Measurements from ENCODE around the gene FRK.
"Not testable (repeated sequence)": the region's sequence is repeated elsewhere in the genome, so short reads cannot be mapped to it uniquely, and the experiment has no call there.

Gene FRK

DNA sequence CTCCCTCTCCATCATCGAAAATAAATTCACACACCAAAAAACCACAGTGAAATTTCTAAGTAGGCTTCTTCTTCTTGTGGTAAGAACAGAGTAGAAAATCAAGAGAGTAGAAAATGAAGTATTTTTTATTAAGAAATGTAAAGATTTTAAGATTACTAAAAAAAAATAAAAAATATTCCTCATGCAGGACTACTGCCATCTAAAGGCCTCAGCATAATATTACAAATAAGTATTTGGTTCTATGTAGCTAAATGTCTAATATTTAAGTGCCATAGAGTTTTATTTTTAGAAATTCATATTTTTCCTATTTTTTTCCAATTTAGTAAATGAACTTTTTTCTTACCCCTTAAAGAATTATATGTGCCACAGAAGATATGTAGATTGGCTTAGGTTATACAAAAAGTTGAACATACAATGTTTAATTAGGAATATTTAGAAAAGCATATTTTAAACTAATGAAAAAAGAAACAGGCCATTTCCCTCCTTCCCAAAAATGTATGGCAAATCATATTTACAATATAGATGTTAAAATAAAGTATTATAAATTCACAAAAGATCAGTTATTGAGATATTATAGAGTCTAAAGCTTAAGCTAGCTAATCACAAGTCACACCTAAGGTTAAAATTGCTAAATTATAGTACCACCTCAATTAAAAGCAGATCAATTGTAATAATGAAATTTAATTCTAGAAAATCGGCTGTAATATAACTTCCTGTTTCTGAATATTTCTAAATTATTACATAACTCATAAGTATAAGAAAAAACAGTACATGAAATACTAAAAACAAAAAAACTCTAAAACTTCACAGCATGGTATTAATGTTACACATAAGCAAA lies 36.5 kb upstream of the FRK start:
- Histone ChIP-seq H3K4me3 (ENCODE audit: low read depth, low read length) (no peak overlapping the region), H3K36me3 (replicated peaks) (no peaks in the 10 kb centered on the region), H3K27ac (no peak overlapping the region), H3K27me3 (replicated peaks) (no peaks in the 10 kb centered on the region)
- TF ChIP-seq, protein P1, sequence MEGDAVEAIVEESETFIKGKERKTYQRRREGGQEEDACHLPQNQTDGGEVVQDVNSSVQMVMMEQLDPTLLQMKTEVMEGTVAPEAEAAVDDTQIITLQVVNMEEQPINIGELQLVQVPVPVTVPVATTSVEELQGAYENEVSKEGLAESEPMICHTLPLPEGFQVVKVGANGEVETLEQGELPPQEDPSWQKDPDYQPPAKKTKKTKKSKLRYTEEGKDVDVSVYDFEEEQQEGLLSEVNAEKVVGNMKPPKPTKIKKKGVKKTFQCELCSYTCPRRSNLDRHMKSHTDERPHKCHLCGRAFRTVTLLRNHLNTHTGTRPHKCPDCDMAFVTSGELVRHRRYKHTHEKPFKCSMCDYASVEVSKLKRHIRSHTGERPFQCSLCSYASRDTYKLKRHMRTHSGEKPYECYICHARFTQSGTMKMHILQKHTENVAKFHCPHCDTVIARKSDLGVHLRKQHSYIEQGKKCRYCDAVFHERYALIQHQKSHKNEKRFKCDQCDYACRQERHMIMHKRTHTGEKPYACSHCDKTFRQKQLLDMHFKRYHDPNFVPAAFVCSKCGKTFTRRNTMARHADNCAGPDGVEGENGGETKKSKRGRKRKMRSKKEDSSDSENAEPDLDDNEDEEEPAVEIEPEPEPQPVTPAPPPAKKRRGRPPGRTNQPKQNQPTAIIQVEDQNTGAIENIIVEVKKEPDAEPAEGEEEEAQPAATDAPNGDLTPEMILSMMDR (IDR thresholded peaks at IDR 0.05; ENCODE audit: low read depth, low read length, missing control alignments) = peak; percentile 50
- DNase-seq = no peak
- in situ Hi-C loops (cut with HindIII; ENCODE audit: low pct_ligation_motif_present, low sequenced_read_pairs) = no loop called here

DNA sequence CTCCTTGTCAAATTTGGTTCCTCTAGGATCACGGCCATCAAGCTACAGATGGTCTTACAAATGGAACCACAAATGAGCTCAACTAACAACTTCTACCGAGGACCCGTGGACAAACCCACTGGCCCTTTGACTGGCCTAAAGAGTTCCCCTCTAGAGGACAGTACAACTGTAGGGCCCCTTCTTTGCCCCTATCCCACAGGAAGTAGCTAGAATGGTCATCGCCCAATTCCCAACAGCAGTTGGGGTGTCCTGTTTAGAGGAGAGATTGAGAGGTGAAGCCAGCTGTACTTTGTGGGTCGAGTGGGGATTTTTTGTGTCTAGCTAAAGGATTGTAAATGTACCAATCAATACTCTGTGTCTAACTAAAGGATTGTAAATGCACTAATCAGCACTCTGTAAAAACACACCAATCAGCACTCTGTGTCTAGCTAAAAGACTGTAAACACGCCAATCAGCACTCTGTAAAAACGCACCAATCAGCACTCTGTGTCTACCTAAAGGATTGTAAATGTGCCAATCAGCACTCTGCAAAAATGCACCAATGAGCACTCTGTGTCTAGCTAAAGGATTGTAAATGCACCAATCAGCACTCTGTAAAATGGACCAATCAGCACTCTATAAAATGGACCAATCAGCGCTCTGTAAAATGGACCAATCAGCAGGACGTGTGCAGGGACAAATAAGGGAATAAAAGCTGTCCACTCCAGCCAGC lies 35.5 kb upstream of the FRK start:
- in situ Hi-C loops (cut with HindIII; ENCODE audit: low pct_ligation_motif_present, low sequenced_read_pairs); H3K27me3 ChIP-seq (replicated peaks); H3K27ac ChIP-seq; DNase-seq; H3K4me3 ChIP-seq (ENCODE audit: low read depth, low read length); H3K36me3 ChIP-seq (replicated peaks): not testable (repeated sequence)

DNA sequence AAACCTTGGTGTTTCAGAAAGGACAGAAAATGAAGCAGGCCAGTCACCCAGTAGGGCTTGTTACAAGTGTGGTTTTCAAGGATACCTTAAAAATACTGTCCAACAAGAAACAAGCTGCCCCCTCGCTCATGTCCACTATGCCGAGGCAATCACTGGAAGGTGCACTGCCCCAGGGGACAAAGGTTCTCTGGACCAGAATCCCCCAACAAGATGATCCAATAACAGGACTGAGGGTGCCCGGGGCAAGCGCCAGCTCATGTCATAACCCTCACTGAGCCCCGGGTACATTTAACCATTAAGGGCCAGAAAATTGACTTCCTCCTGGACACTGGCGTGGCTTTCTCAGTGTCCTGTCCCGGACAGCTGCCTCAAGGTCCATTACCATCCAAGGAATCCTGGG lies 33.4 kb upstream of the FRK start:
- Histone ChIP-seq H3K4me3 (ENCODE audit: low read depth, low read length) (no peak overlapping the region), H3K27me3 (replicated peaks) (no peaks in the 10 kb centered on the region), H3K27ac (no peak overlapping the region), H3K36me3 (replicated peaks) (no peaks in the 10 kb centered on the region)
- TF ChIP-seq, protein P1 (IDR thresholded peaks at IDR 0.05; ENCODE audit: low read depth, low read length, missing control alignments) = no peak
- no peak for DNase-seq
- in situ Hi-C loops (cut with HindIII; ENCODE audit: low pct_ligation_motif_present, low sequenced_read_pairs) = no loop called here

DNA sequence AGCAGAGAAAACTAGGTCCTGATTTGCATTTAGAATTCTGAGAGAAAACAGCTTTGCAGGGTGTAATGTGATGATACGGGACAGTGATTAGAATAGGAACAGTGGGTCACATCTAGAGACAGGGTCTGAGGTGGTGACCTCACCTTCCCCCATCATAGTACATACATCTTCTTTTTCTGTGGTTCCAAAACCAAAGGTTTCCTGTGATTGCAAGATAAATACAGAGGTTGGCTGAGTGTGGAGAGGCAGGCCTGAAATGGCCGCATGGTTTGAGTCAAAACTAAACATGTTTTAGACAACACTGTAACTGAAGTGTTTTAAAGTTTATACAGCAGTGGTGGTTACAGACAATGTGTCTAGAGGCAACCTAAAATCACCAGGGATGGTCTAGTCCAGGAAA lies 29.6 kb upstream of the FRK start:
- TF ChIP-seq, protein P1 (IDR thresholded peaks at IDR 0.05; ENCODE audit: low read depth, low read length, missing control alignments) = no peak
- no peaks in the 10 kb centered on the region for H3K36me3 ChIP-seq (replicated peaks)
- H3K4me3 ChIP-seq (ENCODE audit: low read depth, low read length) = no peak overlapping the region
- H3K27me3 ChIP-seq (replicated peaks) = no peaks in the 10 kb centered on the region
- DNase-seq = no peak
- no peak overlapping the region for H3K27ac ChIP-seq
- in situ Hi-C loops (cut with HindIII; ENCODE audit: low pct_ligation_motif_present, low sequenced_read_pairs) = no loop called here

DNA sequence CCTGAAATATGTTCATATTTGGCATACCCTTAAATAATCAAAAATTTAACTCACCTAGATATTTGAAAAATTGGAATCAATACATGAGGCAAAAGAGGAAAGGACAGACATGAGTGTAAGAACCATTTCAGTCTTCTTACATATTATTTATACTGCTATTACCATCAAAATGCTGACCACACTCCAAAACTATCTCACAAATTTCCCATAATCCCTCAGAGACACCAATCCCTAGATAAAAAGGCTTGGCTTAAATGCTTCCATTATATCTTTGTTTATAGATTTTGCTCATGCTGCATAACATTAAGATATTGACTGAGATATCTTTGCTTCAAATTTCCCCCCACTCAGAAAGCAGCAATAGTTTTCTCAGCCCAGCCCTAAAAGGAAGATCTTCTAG lies 28.3 kb upstream of the FRK start:
- no peaks in the 10 kb centered on the region for H3K27me3 ChIP-seq (replicated peaks)
- H3K36me3 ChIP-seq (replicated peaks) = no peaks in the 10 kb centered on the region
- H3K4me3 ChIP-seq (ENCODE audit: low read depth, low read length) = no peak overlapping the region
- TF ChIP-seq, protein P1 (IDR thresholded peaks at IDR 0.05; ENCODE audit: low read depth, low read length, missing control alignments) = no peak
- peak; percentile 13 for DNase-seq
- in situ Hi-C loops (cut with HindIII; ENCODE audit: low pct_ligation_motif_present, low sequenced_read_pairs) = no loop called here
- H3K27ac ChIP-seq = no peak overlapping the region

DNA sequence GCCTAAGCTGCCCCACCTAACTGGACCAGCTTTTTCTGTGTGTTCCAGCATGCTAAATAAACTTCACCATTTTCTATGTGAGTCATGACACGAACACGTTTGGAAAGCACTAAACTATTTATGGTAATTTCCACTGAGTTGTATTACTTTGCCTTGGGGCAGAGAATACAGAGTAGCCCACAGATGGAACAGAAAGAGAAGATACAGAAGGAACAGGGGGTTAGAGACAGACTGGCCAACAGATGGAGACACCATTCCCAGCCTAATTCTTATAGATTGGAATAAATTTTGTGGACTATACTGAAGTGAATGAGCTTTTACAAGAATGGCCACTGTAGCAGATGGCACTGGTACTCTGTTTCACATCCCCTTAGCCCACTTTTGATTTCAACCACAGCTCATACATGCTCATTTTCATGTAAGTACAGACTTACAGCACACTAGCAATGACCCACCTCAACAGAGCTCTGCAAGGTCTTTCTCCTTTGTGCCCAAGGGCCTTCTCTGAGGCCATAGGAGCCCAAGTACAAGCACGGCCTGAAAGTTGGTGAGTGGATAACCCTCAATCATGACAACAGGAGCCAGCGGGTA lies 26.8 kb upstream of the FRK start:
- H3K36me3 ChIP-seq (replicated peaks) = no peaks in the 10 kb centered on the region
- H3K4me3 ChIP-seq (ENCODE audit: low read depth, low read length) = no peak overlapping the region
- in situ Hi-C loops (cut with HindIII; ENCODE audit: low pct_ligation_motif_present, low sequenced_read_pairs) = no loop called here
- TF ChIP-seq, protein P1 (IDR thresholded peaks at IDR 0.05; ENCODE audit: low read depth, low read length, missing control alignments) = no peak
- H3K27me3 ChIP-seq (replicated peaks) = no peaks in the 10 kb centered on the region
- peak; percentile 28 for DNase-seq
- H3K27ac ChIP-seq = no peak overlapping the region

All from brain microvascular endothelial cell (primary cell).